Hypothalamus (tissue), 51 donors: ENCODE measurements around the gene QTRT2.

Experiments
- DNase-seq, 51 donors: peaks; one replicate each; lab custom pipeline; 2025; lab: John Stamatoyannopoulos, UW

QTRT2 gene

GRCh38 chr3:114119776-114120175 lies 63.2 kb downstream of the QTRT2 start:
- no peak for DNase-seq

- no peak for DNase-seq
Observed at GRCh38 chr3:114120211-114120610, 63.7 kb downstream of the QTRT2 start.

GRCh38 chr3:114122027-114122709 lies 65.6 kb downstream of the QTRT2 start:
- peak in 13 of 51 donors; percentile 2 to 40 (median 12) for DNase-seq

GRCh38 chr3:114126461-114126860 lies 69.9 kb downstream of the QTRT2 start:
- no peak for DNase-seq

GRCh38 chr3:114127517-114127916 lies 71.0 kb downstream of the QTRT2 start:
- DNase-seq: no peak

GRCh38 chr3:114128231-114128630 lies 71.7 kb downstream of the QTRT2 start:
- DNase-seq: no peak

GRCh38 chr3:114128826-114129225 lies 72.3 kb downstream of the QTRT2 start:
- DNase-seq: no peak

- no peak for DNase-seq
Observed at GRCh38 chr3:114132500-114132899, 76.0 kb downstream of the QTRT2 start.

- DNase-seq: no peak
Observed at GRCh38 chr3:114133947-114134346, 77.4 kb downstream of the QTRT2 start.
